Measurements from ENCODE around the gene RPS15A. TPM values are rescaled to one million over a fixed set of nuclear protein-coding genes. Genes with fewer than 3 reads are reported as not detected.

Gene RPS15A
- total RNA-seq, 1 experiment from 2014 or later, result 1,469 TPM

DNA sequence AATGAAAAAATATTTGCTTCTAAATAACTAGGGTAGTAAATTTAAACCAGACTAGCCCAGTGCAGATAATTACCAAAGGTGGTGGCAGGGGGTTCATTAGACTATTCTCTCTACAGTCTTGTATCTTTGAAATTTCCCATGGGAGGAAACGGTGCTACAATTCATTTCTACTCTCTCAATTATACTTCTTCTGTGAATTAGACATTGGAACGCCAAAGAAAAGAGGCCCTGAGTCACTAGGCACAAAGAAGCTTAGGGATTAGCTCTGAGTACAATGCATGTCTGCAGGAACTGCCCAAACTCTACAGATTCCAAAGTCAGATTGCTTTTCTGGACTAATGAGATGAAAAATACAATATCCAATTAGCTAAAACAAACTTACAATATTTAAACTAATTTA lies 41.9 kb upstream of the RPS15A start:
- no peaks in the 10 kb centered on the region for H3K27me3 Mint-ChIP-seq (ENCODE audit: insufficient read depth, unreplicated experiment)
- H3K36me3 Mint-ChIP-seq (ENCODE audit: insufficient read depth, unreplicated experiment), result peaks cover 77% of the 10 kb centered on the region
- no peak for DNase-seq
- POLR2A ChIA-PET, result no interaction called here
- no TSS peak for BruUV-seq (replicated peaks)
- H3K4me3 Mint-ChIP-seq (ENCODE audit: unreplicated experiment), result no peak overlapping the region
- Histone ChIP-seq H3K4me3 (ENCODE audit: low read depth, low read length) (no peak overlapping the region), H3K27me3 (replicated peaks; ENCODE audit: control insufficient read depth, insufficient read depth, low read length) (no peaks in the 10 kb centered on the region), H3K36me3 (ENCODE audit: control insufficient read depth, insufficient read depth, low read length) (peaks cover 4% of the 10 kb centered on the region), H3K9me3 (no peaks in the 10 kb centered on the region), H3K4me1 (0 out of 2 replicates have a peak, but pooled peaks cover 8% of the 10 kb centered on the region)
- intact Hi-C loops (cut with micrococcal nuclease; ENCODE audit: unreplicated experiment), result no loop called here
- TF ChIP-seq, protein P1, sequence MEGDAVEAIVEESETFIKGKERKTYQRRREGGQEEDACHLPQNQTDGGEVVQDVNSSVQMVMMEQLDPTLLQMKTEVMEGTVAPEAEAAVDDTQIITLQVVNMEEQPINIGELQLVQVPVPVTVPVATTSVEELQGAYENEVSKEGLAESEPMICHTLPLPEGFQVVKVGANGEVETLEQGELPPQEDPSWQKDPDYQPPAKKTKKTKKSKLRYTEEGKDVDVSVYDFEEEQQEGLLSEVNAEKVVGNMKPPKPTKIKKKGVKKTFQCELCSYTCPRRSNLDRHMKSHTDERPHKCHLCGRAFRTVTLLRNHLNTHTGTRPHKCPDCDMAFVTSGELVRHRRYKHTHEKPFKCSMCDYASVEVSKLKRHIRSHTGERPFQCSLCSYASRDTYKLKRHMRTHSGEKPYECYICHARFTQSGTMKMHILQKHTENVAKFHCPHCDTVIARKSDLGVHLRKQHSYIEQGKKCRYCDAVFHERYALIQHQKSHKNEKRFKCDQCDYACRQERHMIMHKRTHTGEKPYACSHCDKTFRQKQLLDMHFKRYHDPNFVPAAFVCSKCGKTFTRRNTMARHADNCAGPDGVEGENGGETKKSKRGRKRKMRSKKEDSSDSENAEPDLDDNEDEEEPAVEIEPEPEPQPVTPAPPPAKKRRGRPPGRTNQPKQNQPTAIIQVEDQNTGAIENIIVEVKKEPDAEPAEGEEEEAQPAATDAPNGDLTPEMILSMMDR (IDR thresholded peaks at IDR 0.05; ENCODE audit: insufficient read depth in 1 of 2, low read depth in 1 of 2, low read length in 1 of 2, severe bottlenecking in 1 of 2, unreplicated experiment in 1 of 2), result no peak
- CTCF ChIA-PET, result interaction anchor here (0.6 kb wide), 1 partner anchor 31 kb away, joined by 3 read pairs; the partner anchor contains the start of gene ARL6IP1
- no peak overlapping the region for H3K27ac Mint-ChIP-seq (ENCODE audit: unreplicated experiment)
- H3K9me3 Mint-ChIP-seq (ENCODE audit: unreplicated experiment), result no peaks in the 10 kb centered on the region
- H3K4me1 Mint-ChIP-seq (ENCODE audit: low read depth, unreplicated experiment), result no peaks in the 10 kb centered on the region

DNA sequence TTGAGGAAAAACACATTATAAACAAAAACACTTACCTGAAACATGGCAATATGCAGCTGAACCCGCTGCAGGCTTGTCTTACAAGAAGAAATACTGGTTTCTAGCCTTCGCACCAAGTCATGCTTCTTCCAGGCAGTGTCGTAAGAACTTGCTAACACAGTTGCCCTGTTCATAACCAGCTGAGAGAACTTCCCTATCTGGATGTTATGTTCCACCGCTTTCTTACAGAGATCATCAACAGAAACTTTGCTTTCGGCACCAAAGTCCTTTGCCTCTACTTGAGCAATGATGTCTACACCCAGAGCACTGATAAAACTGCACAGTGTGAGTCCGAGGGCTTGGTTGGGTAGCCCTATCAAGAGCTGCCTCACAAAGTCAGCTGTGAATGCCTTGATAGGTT lies 39.1 kb upstream of the RPS15A start:
- H3K4me1 ChIP-seq, result 0 out of 2 replicates have a peak, but pooled peaks cover 8% of the 10 kb centered on the region
- TF ChIP-seq, protein P1 (IDR thresholded peaks at IDR 0.05; ENCODE audit: insufficient read depth in 1 of 2, low read depth in 1 of 2, low read length in 1 of 2, severe bottlenecking in 1 of 2, unreplicated experiment in 1 of 2), result no peak
- H3K4me1 Mint-ChIP-seq (ENCODE audit: low read depth, unreplicated experiment), result no peaks in the 10 kb centered on the region
- no peak overlapping the region for H3K4me3 Mint-ChIP-seq (ENCODE audit: unreplicated experiment)
- H3K9me3 Mint-ChIP-seq (ENCODE audit: unreplicated experiment), result no peaks in the 10 kb centered on the region
- no peak overlapping the region for H3K27ac Mint-ChIP-seq (ENCODE audit: unreplicated experiment)
- H3K36me3 Mint-ChIP-seq (ENCODE audit: insufficient read depth, unreplicated experiment), result peaks cover 49% of the 10 kb centered on the region
- CTCF ChIA-PET, result no interaction called here
- H3K36me3 ChIP-seq (ENCODE audit: control insufficient read depth, insufficient read depth, low read length), result peaks cover 1% of the 10 kb centered on the region
- no TSS peak for BruUV-seq (replicated peaks)
- no peaks in the 10 kb centered on the region for H3K9me3 ChIP-seq
- H3K27me3 ChIP-seq (replicated peaks; ENCODE audit: control insufficient read depth, insufficient read depth, low read length), result no peaks in the 10 kb centered on the region
- POLR2A ChIA-PET, result no interaction called here
- intact Hi-C loops (cut with micrococcal nuclease; ENCODE audit: unreplicated experiment), result no loop called here
- no peak for DNase-seq
- no peaks in the 10 kb centered on the region for H3K27me3 Mint-ChIP-seq (ENCODE audit: insufficient read depth, unreplicated experiment)
- H3K4me3 ChIP-seq (ENCODE audit: low read depth, low read length), result no peak overlapping the region

DNA sequence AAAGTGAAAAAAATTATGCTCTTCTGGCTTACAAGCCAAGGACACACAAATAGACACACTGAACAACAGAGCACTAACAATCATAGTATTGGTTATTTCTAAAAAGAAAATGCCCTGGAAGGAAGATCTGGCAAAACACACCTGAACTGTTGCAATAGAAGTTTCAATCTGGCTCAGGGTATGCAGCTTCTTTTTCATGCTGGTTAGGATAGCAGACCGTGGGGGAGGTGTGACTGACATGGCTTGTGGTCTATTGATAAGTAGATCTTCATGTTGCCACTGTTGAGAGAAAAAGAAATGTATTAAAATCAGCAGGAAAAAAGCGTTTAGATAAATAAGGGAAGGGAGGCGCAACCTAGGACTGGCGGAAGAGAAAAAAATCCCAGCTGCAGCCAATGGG lies 37.8 kb upstream of the RPS15A start:
- Mint-ChIP-seq H3K4me3 (ENCODE audit: unreplicated experiment) (no peak overlapping the region), H3K36me3 (ENCODE audit: insufficient read depth, unreplicated experiment) (peaks cover 39% of the 10 kb centered on the region), H3K4me1 (ENCODE audit: low read depth, unreplicated experiment) (no peaks in the 10 kb centered on the region), H3K27ac (ENCODE audit: unreplicated experiment) (no peak overlapping the region), H3K27me3 (ENCODE audit: insufficient read depth, unreplicated experiment) (no peaks in the 10 kb centered on the region), H3K9me3 (ENCODE audit: unreplicated experiment) (no peaks in the 10 kb centered on the region)
- CTCF ChIA-PET, result no interaction called here
- no peak for DNase-seq
- TF ChIP-seq, protein P1 (IDR thresholded peaks at IDR 0.05; ENCODE audit: insufficient read depth in 1 of 2, low read depth in 1 of 2, low read length in 1 of 2, severe bottlenecking in 1 of 2, unreplicated experiment in 1 of 2), result no peak
- Histone ChIP-seq H3K4me3 (ENCODE audit: low read depth, low read length) (no peak overlapping the region), H3K27me3 (replicated peaks; ENCODE audit: control insufficient read depth, insufficient read depth, low read length) (no peaks in the 10 kb centered on the region), H3K9me3 (no peaks in the 10 kb centered on the region), H3K4me1 (0 out of 2 replicates have a peak, but pooled peaks cover 8% of the 10 kb centered on the region), H3K36me3 (ENCODE audit: control insufficient read depth, insufficient read depth, low read length) (peaks cover 1% of the 10 kb centered on the region)
- BruUV-seq (replicated peaks), result no TSS peak
- POLR2A ChIA-PET, result no interaction called here
- intact Hi-C loops (cut with micrococcal nuclease; ENCODE audit: unreplicated experiment), result no loop called here
